Glutamatergic neuron (in vitro differentiated cells): ENCODE data around the gene RB1. TPM values are rescaled to one million over a fixed set of nuclear protein-coding genes. Genes with fewer than 3 reads are reported as not detected.

Source experiments
- DNase-seq: peaks from one replicate; pipeline ENCODE4 v3.0.0; 2022
- H3K27ac Mint-ChIP-seq: one replicate; pipeline ENCODE4 v1.8.0; 2020; ENCODE audit warnings: mild to moderate bottlenecking, mixed read lengths, inconsistent platforms; ENCODE audit not compliant: unreplicated experiment
- H3K27me3 Mint-ChIP-seq: one replicate; pipeline ENCODE4 v1.8.0; 2020; ENCODE audit warnings: mild to moderate bottlenecking, moderate library complexity, mixed read lengths, inconsistent platforms; ENCODE audit not compliant: unreplicated experiment
- H3K36me3 Mint-ChIP-seq: one replicate; pipeline ENCODE4 v1.8.0; 2020; ENCODE audit warnings: mild to moderate bottlenecking, mixed read lengths, inconsistent platforms; ENCODE audit not compliant: unreplicated experiment
- H3K4me1 Mint-ChIP-seq: one replicate; pipeline ENCODE4 v1.8.0; 2020; ENCODE audit warnings: mild to moderate bottlenecking, low read depth, mixed read lengths, inconsistent platforms; ENCODE audit not compliant: unreplicated experiment
- H3K4me3 Mint-ChIP-seq: one replicate; pipeline ENCODE4 v1.8.0; 2020; ENCODE audit warnings: mild to moderate bottlenecking, mixed read lengths, inconsistent platforms; ENCODE audit not compliant: unreplicated experiment
- H3K9me3 Mint-ChIP-seq: one replicate; pipeline ENCODE4 v1.8.0; 2020; ENCODE audit warnings: mild to moderate bottlenecking, moderate library complexity, mixed read lengths, inconsistent platforms; ENCODE audit not compliant: unreplicated experiment
- total RNA-seq: library from RNA; stranded (reverse); fragmentation: NEBNext Ultra II Directional; extraction: Animal tissue kit (Norgen Biotek cat#: 25700); gene quantifications from one replicate; pipeline ENCODE4 v1.2.1, GENCODE V29; 2021; ENCODE audit not compliant: unreplicated experiment
- TF ChIP-seq, protein P1 (sequence below): fragments of 200-600 bp; sonication (generic); IDR thresholded peaks from one replicate; pipeline ENCODE4 v1.5.0; 2021; ENCODE audit not compliant: partially characterized antibody, unreplicated experiment

The RB1 gene
- total RNA-seq, 1 donor from 2014 or later = 50.3 TPM

DNA sequence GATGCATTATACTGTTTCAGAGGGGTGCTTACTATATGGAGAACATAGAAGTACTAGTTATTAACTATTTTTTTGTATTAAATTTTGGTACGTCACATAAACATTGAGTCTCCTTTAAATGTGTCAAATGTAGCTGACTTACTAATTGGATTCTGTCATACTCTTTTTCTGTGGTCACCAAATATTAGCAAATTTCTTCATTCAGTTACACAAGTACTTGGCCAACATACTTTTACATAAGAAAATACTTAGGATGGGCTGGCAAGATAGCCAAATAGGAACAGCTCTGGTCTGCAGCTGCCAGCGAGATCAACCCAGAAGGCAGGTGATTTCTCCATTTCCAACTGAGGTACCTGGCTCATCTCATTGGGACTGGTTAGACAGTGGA lies 90.1 kb downstream of the RB1 start:
- Mint-ChIP-seq H3K36me3 (peaks cover 17% of the 10 kb centered on the region), H3K4me1 (no peaks in the 10 kb centered on the region), H3K4me3 (no peak overlapping the region), H3K27me3 (peaks cover 3% of the 10 kb centered on the region), H3K9me3 (peaks cover 2% of the 10 kb centered on the region), H3K27ac (no peak overlapping the region)
- no peak for DNase-seq
- TF ChIP-seq, protein P1, sequence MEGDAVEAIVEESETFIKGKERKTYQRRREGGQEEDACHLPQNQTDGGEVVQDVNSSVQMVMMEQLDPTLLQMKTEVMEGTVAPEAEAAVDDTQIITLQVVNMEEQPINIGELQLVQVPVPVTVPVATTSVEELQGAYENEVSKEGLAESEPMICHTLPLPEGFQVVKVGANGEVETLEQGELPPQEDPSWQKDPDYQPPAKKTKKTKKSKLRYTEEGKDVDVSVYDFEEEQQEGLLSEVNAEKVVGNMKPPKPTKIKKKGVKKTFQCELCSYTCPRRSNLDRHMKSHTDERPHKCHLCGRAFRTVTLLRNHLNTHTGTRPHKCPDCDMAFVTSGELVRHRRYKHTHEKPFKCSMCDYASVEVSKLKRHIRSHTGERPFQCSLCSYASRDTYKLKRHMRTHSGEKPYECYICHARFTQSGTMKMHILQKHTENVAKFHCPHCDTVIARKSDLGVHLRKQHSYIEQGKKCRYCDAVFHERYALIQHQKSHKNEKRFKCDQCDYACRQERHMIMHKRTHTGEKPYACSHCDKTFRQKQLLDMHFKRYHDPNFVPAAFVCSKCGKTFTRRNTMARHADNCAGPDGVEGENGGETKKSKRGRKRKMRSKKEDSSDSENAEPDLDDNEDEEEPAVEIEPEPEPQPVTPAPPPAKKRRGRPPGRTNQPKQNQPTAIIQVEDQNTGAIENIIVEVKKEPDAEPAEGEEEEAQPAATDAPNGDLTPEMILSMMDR = no peak

DNA sequence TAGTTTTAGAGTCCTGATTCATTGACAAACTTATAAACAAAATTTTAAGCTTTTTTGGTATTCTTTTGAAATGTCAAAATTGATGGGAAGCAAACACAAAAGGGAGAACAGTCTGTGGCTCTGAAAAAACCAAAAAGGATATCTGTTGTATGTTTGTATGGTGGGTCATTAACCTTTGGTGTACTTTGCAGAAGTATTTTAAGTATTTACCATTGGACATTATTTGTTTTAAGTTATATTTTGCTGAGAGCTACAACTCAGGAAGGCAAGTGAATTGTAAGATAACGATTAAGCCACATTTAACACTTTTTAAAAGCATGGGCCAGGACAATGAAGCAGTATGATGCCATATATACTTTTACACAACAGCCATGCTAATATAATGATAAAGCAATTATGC lies 94.2 kb downstream of the RB1 start:
- Mint-ChIP-seq H3K27ac (no peak overlapping the region), H3K36me3 (peaks cover 17% of the 10 kb centered on the region), H3K27me3 (peaks cover 3% of the 10 kb centered on the region), H3K4me3 (no peak overlapping the region), H3K9me3 (peaks cover 2% of the 10 kb centered on the region), H3K4me1 (no peaks in the 10 kb centered on the region)
- DNase-seq = no peak
- TF ChIP-seq, protein P1 = no peak

DNA sequence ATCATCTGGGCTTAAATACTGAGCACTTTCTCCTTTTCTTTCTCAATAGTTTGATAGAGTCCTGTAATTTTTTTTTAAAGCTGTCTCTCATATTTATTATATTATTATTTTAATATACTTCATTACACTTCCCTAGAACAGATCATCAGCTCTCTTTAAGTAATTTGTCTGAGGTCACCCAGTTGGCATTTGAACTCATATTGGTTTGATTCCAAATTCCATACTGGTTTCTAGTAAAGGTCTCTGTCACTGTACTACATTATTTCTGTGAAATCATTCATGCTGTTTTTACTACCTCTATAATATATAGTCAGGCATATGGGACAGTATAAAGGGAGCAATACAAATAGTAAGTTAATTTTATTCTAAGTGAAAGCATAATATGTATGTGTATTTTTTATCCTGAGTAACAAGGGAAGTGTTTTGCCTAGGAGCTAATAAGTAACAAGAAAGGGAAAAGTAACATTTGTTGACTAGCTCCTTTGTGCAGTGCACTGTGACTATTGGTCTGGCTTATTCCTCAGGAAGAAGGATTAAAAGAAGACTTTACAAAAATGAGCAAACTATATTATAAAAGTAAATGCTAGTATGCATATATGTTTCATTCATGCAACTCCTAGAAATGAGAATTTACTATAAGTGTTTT lies 95.0 kb downstream of the RB1 start:
- Mint-ChIP-seq H3K4me3 (no peak overlapping the region), H3K9me3 (peaks cover 2% of the 10 kb centered on the region), H3K36me3 (peaks cover 17% of the 10 kb centered on the region), H3K4me1 (no peaks in the 10 kb centered on the region), H3K27ac (no peak overlapping the region), H3K27me3 (peaks cover 3% of the 10 kb centered on the region)
- no peak for DNase-seq
- TF ChIP-seq, protein P1 = no peak

DNA sequence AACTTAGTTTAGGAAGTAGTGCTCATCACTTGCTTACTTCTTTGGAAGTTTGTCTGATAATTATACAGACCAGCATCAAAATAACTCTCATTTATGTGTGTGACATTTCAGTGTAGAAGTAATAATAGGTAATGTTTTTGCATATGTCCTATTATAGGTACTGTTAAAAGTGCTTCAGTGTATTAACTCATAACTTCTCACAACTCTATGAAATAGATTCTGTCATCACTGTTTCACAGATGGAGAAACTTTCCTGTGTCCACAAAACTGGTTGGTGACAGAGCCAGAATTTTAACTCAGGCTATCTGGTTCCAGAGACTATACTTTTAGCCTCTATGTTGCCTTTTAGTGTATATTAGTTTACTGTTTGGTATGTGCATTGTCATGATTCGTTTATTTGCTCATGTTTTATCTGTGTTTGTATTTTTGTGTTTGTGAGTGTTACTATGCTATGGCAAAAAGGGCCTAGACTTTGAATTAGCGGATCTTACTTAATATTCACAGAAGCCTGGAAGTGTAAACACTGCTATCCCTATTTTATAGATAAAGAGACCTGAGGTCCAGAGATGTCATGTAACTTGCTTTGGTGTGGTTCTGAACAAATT lies 96.6 kb downstream of the RB1 start:
- Mint-ChIP-seq H3K36me3 (peaks cover 13% of the 10 kb centered on the region), H3K27me3 (peaks cover 3% of the 10 kb centered on the region), H3K4me3 (no peak overlapping the region), H3K27ac (no peak overlapping the region), H3K9me3 (peaks cover 2% of the 10 kb centered on the region), H3K4me1 (no peaks in the 10 kb centered on the region)
- DNase-seq = no peak
- TF ChIP-seq, protein P1 = no peak

DNA sequence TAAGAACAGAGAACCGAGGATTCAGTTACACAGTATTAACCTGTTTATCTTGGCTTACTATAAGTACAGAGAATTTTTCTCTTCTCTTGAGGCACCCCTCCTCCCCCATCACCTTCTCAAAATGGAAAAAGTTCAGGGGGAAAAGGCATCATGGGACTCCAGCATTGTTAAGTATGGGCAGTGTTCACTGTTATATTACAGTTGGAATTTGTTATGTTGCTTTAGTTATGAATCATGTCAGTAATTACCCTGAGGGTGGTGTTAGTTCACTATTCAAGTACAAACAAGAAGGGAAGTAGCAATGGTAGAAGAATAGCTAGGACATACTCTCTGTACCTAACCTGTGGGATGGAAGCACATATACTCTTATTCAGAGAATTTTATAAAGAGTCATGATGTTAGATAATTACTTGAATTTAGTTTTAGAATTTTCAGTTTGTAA lies 97.3 kb downstream of the RB1 start:
- Mint-ChIP-seq H3K9me3 (peaks cover 2% of the 10 kb centered on the region), H3K27ac (no peak overlapping the region), H3K36me3 (peaks cover 6% of the 10 kb centered on the region), H3K4me3 (no peak overlapping the region), H3K4me1 (no peaks in the 10 kb centered on the region), H3K27me3 (peaks cover 3% of the 10 kb centered on the region)
- DNase-seq = no peak
- TF ChIP-seq, protein P1 = no peak
